Activated CD4-positive, CD25-positive, alpha-beta regulatory T cell treated with anti-CD3 and anti-CD28 coated beads, Interleukin-2, amount 50 U/mL, for 16 hours (primary cell): ENCODE data around the gene ARHGAP21.
"Not testable (repeated sequence)": the region's sequence is repeated elsewhere in the genome, so short reads cannot be mapped to it uniquely, and the experiment has no call there.

ENCODE experiments used
- DNase-seq: peaks from one replicate; pipeline ENCODE4 v3.0.0-alpha.2; 2020; ENCODE audit warnings: low read depth, low spot score

ARHGAP21 gene

DNA sequence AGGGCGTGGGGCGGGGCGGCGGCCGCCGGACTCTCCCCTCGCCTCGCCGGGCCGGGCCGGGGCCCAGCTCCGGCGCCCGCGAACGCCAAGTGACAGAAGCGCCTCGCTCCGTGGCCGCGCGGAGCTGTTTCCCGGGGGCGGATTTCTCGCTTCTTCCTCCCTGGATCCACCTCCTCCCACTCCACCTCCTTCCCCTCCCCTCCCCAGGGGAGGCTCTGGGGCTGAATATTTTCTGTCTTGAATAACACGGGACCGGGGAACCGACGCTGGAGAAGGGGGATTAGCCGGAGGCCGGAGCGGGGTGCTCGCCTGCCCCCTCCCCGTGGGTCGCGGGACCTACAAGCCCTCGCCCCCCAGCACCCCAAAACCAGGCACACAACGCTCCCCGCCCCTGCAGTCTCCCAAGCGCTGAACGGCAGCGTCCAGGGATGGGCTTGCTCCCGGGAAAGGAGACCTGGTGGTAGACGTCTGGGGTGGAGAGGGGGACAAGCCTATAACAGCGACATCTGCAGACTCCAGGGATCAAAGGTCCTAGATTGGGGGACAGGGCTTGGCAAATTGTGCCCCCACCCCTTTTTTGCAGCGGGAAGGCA, at the start of gene ARHGAP21:
Gene ARHGAP21, minus strand, starts transcription at position 100 of the 593 bp plus-strand sequence. CDS start 1,988 bp downstream, outside the sequence.
- peak; percentile 2 for DNase-seq

DNA sequence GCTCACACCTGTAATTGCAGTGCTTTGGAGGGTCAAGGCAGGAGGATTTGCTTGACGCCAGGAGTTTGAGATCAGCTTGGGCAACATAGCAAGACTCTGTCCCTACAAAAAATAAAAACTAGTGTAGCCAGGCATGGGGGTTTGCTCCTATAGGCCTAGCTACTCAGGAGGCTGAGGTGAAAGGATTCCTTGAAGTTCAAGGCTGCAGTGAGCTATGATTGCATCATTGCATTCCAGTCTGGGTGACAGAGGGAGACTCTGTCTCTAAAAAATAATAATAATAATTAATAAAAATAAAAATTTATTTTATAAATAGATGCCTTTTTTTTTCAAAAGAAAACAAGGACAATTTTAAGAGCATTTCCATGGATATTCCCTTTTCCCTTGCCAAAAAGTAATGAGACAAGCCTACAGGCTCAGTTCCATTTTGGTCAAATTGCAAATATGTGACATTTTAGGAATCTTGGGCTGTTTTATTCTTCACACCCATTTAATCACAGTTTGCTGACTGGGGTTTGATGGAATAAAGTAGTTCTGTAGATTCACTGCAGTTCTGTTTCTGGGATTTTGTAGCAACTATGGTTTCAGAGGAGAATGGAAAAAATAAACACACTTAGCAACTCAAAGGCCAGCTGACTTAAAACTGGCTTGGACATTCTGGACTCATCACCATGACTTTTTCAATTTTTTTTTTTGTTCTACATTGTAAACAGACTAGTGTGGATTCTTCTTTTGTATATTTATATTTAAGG, 48.4 kb upstream of the ARHGAP21 start:
- DNase-seq, result no peak

DNA sequence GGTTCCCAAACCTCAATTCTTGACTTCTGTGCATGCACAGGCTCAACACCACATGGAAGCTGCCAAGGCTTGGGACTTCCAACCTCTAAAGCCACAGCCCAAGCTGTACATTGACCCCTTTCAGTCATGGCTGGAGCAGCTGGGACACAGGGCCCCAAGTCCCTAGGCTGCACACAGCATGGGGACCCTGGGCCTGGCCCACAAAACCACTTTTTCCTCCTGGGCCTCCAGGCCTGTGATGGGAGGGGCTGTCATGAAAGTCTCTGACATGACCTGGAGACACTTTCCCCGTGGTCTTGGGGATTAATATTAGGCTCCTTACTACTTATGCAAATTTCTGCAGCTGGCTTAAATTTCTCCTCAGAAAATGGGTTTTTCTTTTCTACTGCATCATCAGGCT, 41.3 kb upstream of the ARHGAP21 start:
- not testable (repeated sequence) for DNase-seq

DNA sequence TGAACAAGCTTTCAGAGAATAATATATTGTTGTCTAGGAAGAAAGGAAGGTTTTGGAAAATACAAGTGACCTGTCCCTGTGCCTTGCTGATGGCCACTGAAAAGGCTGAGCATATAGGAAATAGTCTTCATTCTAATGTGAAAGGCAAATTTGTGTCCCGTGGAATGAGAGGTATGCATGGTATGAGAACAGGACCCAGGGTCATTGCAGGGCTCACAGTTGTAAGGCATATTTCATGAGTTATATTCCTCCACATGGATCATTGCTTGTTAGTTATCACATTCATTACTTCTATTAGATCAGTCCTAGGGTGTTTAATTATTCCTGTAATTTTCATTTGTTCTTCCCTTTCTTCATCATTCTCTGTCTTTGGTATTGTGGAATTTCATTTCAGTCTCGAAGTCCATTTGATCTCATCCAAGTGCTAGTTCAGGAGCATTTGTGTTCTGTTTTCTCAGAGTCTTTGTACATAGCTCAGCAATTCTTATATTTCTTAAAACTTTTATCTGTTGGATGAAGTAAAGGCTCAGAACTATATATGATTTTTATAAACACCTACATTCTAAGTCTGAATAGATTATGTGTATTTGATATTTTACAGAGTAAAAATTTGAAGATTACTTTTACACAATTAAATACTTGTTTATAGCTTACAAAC, 39.4 kb upstream of the ARHGAP21 start:
- DNase-seq, result no peak

DNA sequence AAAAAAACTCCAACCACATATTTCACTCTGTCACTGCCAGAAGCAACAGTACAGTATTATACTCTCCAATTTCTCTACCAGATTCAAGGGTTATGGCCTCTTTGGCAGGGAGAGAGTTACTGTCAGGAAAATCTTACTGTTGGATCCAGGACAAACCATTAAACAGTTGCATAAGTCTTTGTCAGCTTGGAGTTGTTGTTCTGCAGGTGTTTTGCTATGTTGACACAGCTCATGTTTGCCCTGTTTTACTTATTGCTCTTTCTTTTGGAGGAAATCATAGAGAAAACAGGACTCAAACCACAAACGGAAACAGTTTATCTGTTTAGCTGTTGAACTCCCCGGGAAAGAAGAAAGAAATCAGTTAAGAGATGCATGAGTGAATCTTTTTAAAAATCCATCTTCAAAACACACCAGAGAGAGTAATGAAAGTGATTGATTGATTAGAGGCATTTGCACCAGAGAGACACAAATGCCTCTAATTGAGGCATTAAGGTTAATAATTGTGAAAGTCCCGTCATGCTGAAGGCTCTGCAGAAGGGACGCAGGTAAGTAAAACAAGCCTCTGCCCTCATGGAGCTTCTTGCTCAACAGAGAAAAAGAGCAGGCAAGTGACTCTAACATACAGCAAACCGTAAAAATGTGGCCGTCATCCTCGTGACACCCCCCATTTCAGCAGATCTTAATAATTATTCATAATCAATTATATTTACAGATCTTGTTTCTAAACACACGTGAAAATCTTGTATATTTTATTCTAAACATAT, 38.7 kb upstream of the ARHGAP21 start:
- no peak for DNase-seq

DNA sequence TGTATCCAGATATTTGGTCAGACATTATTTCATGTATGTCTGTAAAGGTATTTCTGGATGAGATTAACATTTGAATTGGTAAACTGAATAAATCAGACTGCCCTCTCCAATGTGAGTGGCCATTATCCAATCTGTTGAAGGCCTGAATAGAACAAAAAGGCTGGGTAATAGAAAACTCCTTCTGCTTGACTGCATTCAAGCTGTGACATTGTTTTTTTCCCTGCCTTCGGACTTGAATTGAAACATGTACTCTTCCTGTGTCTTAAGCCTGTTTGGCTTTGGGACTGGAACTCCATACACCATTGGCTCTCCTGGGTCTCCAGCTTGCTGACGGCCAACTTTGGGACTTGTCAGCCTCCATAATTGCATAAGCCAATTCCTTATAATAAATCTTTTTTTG, 36.0 kb upstream of the ARHGAP21 start:
- DNase-seq, result no peak

DNA sequence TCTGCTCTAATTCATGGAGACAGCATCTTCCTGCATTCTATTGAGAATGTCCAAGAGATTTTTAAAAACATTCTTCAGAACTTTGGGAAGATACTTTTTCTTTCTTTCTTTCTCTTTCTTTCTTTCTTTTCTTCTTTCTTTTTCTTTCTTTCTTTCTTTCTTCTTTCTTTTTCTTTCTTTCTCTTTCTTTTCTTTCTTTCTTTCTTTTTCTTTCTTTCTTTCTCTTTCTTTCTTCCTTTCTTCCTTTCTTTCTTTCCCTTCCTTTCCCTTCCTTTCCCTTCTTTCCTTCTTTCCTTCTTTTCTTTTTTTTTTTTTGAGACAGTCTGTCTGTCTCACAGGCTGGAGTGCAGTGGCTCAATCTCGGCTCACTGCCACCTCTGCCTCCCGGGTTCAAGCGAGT, 34.6 kb upstream of the ARHGAP21 start:
- not testable (repeated sequence) for DNase-seq

DNA sequence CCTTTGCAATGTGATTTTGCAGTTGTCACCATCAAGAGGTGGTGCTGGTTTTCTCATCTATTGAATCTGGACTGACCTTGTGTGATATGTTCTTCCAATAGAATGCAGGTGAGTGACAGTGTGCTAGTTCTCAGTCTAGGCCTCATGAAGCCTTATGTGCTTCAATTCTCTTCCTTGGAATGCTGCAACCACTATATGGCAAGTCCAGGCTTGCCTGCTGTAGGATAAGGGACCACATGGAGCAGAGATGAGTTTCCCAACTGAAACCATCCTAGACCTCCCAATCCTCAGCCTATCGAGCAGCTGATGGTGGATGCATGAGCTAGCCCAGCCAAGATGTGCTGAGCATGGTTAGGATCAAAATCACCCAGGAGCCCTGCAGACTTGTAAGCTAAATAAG, 32.6 kb upstream of the ARHGAP21 start:
- DNase-seq, result no peak

DNA sequence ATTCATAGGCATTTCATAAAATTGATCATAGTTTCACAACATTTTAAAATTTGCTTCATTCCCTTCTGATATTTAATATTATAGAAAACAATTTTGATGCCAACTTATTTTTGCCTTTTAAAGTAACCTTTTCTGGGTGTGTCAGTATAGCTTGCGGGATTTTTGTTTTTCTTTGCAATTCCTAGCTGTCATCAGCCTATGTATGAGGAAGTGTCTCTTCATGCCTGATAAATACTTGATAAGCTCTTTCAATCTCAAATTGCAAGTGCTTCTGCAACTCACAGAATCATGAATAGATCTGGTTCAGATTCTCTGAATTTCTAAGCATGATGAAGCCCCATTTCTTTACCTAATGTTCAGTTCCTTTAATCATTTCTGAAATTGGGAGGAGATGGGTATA, 28.0 kb upstream of the ARHGAP21 start:
- no peak for DNase-seq

DNA sequence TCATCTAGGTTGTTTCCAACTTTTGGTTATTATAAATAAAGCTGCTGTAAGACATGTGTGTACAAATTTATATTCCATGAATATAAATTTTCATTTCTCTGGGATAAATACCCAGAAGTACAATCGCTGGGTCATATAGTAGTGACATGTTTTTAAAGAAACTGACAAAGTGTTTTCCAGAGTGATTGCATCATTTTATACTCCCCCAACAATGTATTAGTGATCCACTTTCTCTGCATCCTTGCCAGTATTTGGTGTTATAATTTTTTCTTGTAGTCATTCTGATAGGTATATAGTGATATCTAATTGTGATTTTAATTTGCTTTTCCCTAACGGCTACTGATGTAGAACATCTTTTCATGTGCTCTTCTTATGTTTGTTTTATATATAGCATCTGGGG, 27.0 kb upstream of the ARHGAP21 start:
- no peak for DNase-seq

DNA sequence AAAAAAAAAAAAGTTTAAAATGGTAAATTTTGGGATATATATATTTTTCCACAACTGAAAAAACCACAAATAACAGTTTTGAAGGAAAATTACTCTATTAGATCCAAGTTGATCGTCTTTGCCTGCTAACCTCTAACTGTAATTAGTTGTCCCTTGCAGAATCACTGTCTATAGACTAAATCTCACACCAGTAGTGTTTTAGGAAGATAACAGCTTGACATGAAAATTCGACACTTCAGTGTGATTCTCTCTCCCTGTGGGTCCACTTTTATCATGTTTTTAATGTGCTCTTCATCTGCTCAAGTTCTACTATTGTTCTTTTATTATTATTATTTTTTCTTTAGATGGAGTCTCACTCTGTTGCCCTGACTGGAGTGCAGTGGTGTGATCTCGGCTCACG, 24.5 kb upstream of the ARHGAP21 start:
- no peak for DNase-seq

DNA sequence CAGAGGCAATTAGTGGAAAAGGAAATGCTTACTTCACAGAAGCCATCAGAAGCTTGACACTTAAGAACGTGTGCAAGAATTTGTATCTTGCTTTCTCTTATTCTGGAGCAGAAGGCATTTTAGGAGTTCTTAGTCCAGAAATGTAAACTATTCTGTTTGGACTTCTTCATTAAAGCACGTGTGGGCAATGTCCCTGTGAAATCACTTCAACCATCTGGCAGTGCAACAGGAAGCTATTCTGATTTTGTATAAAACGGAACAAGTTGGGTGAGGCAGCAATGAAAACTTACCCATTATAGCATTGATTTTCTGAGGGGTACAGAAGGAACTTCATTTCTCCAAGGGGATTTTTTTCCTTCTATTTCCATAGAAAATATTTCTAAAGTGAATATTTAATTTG, 21.3 kb upstream of the ARHGAP21 start:
- no peak for DNase-seq

DNA sequence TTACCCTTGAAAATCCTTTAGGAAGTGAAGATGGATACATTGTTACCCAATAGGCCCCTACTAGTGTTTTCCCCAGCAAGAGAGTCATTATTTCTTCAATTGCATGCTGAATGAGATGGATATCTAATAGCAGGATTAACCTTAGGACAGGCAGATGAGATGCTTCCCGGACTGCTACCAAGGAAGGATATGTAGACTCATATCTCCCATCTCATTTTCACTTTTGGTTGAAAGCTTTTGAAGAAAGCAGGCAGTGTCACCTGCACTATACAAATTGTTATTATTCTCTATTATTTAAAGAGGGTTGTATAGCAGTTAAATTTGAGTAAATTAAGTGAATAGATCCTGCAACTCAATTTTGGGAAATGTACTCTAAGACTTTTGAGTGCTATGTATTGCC, 17.0 kb upstream of the ARHGAP21 start:
- no peak for DNase-seq

DNA sequence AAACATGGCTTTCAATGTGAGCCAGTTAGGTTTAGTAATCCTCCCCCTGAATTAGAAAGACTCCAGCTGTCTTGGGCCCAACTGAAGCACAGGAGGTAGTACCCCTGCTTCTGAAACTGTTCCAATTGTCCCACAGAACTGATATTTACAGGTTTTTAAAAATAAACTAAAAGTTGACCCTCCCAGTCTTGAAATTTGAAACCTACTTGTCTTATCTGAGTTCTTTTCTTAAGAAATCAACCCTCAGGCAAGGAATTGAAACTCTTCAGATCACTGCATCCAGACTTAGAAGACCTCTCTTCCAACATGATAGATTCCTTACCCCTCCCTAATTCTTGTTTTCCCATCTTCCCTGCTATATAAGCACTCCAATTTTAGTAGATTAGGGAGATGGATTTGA, 13.3 kb upstream of the ARHGAP21 start:
- no peak for DNase-seq

DNA sequence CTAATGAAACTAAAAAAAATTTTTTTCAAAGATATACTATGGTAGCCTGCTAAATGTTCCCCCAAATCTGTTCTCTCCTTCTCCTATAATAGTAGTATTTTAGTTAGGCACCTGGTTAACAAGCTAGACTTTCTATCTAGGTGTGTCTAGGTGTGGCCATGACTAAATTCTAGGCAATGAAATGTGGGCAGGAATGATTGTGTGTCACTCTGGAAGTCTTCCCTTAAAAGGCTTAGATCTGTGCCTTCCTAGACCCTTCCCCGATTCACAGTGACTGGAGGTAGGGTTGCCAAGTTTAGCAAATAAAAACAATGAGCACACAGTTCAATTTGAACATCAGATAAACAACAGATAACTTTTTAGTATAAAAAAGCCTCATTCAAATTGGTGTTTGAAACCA, 8.3 kb upstream of the ARHGAP21 start:
- no peak for DNase-seq

DNA sequence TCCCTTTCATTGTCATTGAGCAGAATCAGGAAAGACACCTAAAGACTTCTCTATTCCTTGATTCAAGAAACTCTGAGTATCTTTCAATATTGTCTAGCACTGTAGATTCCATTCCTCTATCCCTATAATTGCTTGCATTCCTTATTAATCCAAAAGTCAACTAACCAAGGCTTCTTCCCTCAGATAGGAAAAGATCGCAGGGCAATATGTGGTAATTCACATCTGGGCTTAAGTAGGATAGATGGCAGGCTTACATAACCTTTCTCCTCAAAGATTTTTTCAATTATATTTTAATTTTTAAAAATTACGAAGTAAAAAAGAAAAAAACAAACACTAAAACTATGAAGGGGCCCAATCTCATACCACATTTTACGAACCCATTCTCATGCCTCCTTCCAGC, 7.1 kb upstream of the ARHGAP21 start:
- DNase-seq, result no peak

DNA sequence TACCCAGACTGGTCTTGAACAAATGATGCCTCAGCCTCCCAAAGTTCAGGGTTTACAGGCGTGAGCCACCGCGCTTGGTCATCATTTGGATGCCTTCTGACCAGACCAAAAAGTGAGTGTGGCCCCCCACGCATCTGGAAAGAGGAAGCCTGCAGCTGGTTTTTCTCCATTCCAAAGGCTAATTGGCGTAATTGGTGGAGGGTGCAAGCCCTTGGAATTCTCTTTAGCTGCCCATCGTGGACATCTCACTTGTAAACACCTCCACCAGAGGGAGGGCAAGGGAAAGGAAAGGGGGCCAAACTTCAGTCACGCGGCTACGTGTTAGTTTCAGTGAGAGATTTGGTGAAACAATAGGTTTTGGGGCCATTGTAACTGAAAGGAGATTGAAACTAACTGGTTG, 4.1 kb upstream of the ARHGAP21 start:
- no peak for DNase-seq

DNA sequence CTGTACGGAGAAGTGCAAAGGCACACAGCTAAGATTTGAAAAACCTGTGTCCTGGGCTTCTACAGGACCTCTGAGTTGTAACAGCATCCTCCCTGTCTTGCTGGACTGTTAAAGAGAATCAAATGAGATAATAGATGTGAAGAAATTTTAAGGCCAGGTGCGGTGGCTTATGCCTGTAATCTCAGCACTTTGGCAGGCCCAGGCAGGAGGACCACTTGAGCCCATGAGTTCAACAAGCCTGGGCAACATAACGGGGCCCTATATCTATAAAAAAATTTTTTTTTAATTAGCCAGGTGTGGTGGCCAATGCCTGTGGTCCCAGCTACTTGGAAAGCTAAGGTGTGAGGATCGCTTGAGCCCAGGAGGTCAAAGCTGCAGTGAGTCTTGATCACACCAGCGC, 2.9 kb upstream of the ARHGAP21 start:
- no peak for DNase-seq

DNA sequence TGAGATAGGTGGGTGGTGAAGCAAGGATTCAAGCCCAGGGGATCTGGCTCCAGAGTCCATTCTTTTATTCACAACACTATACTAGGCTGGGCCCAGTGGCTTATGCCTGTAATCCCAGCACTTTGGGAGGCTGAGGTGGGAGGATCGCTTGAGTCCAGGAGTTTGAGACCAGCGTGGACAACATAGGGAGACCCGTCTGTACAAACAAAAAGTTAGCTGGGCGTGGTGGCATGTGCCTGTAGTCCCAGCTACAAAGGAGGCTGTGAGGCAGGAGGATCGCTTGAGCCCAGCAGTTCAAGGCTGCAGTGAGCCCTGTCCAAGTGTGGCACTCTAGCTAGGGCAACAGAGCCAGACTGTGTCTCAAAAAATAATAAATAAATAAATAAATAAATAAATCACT, 2.3 kb upstream of the ARHGAP21 start:
- DNase-seq, result not testable (repeated sequence)

DNA sequence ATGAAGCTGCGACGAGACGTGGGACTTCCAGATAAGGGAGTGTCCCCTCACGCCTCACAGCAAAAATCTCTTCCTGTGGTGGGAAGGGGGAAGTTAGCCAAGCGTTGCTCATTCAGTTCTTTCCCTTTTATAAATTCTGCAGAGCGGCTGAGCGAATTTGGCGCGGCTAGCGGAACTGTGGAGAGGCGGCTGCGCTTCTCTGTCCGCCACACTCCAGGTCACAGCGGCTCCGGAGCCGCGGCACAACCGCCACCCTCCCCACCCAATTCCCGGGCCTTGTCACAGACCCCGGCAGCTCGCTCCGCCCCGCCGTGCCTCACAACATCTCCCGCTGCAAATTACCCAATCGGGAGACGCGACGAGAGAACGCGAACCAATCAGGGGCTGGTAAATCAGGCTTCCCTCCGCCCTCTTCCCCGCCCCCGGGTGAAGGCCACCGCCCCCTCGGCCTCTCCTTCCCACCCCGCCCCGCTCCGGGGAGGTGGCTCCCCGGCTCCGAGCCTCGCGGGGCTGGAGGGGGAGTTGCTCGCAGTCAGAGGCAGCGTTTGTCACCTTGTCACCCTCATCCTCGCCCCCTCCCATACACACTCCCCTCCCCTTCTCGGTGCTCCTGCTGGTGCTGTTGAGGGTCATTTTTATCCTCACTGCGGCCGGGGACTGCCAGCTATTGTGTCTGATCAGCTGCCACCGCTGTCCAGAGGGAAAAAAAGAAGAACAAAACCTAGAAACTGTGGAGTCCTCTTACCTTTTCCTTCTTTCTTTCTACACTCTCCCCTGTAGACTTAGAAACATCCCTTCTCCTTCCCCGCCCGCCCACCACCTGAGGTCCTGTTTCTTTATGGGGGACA, 918 bp upstream of the ARHGAP21 start:
- peak; percentile 86 for DNase-seq

DNA sequence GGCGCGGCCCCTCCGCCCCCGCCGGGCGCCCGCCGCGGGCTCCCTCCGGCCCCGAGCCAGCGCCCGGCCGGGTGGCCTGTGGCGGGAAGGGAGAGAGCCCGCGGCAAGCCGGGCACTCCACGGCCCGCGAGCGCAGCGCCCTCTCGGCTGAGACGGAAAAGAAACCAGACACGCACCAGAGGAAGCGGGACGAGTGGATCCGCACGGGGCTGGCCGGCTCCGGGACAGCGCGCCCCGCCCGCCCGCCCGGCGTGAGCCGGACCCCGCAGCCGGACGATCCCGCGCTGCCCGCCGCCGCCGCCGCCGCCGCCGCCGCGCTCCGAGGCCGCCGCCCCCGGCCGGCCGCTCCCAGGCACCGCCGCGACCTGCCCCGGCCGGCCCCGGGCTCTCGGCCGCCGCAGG, 300 bp downstream of the ARHGAP21 start:
- no peak for DNase-seq
